SK-N-SH treated with all-trans-retinoic acid at 6 μM for 48 hours (cell line): ENCODE data around the gene NOC4L.

Source experiments
- ATAC-seq: fragments of 200-7000 bp; cut with Tn5 transposase; 3 replicates; pipeline ENCODE4 v1.9.1; 2020; ENCODE audit warnings: mild to moderate bottlenecking, moderate library complexity
- ARNTL ChIP-seq: fragments of 450-650 bp; formaldehyde crosslinking; IDR thresholded peaks from 2 replicates; pipeline ENCODE4 v1.5.0; 2020; ENCODE audit warnings: low read depth, mild to moderate bottlenecking, moderate library complexity, borderline replicate concordance
- BACH2 ChIP-seq: fragments of 250-450 bp; sonication (Bioruptor Pico); IDR thresholded peaks from 2 replicates; pipeline ENCODE4 v1.9.0; 2021; ENCODE audit warnings: mild to moderate bottlenecking, borderline replicate concordance
- CSDC2 ChIP-seq: fragments of 250-450 bp; sonication (Bioruptor Pico); IDR thresholded peaks from 2 replicates; pipeline ENCODE4 v1.5.0; 2020; ENCODE audit warnings: mild to moderate bottlenecking, moderate library complexity
- ESRRG ChIP-seq: fragments of 250-450 bp; sonication (Bioruptor Pico); IDR thresholded peaks from 2 replicates; pipeline ENCODE4 v1.6.1; 2021; ENCODE audit warnings: mild to moderate bottlenecking
- GLIS3 ChIP-seq: fragments of 250-450 bp; sonication (Bioruptor Pico); IDR thresholded peaks from 2 replicates; pipeline ENCODE4 v1.5.0; 2020; ENCODE audit warnings: mild to moderate bottlenecking, moderate library complexity
- ISL1 ChIP-seq: fragments of 250-450 bp; sonication (Bioruptor Pico); IDR thresholded peaks from 2 replicates; pipeline ENCODE4 v2.1.2; 2022; ENCODE audit warnings: mild to moderate bottlenecking, moderate library complexity
- OSR1 ChIP-seq: fragments of 250-450 bp; sonication (Bioruptor Pico); IDR thresholded peaks from 2 replicates; pipeline ENCODE4 v1.8.0; 2022; ENCODE audit warnings: moderate library complexity, mild to moderate bottlenecking, inconsistent platforms
- PPARA ChIP-seq: fragments of 250-450 bp; sonication (Bioruptor Pico); IDR thresholded peaks from 2 replicates; pipeline ENCODE4 v1.5.0; 2020; ENCODE audit warnings: mild to moderate bottlenecking, borderline replicate concordance
- RARB ChIP-seq: fragments of 250-450 bp; sonication (Bioruptor Pico); IDR thresholded peaks from 2 replicates; pipeline ENCODE4 v1.8.0; 2021; ENCODE audit warnings: mild to moderate bottlenecking, moderate library complexity
- SNAI2 ChIP-seq: fragments of 250-450 bp; sonication (Bioruptor Pico); IDR thresholded peaks from 2 replicates; pipeline ENCODE4 v1.5.0; 2020; ENCODE audit warnings: mild to moderate bottlenecking, moderate library complexity
- TCF4 ChIP-seq: fragments of 250-450 bp; sonication (Bioruptor Pico); IDR thresholded peaks from 2 replicates; pipeline ENCODE4 v1.8.0; 2021; ENCODE audit warnings: mild to moderate bottlenecking, moderate library complexity, borderline replicate concordance
- TOX ChIP-seq: fragments of 250-450 bp; sonication (Bioruptor Pico); IDR thresholded peaks from 2 replicates; pipeline ENCODE4 v1.8.0; 2021; ENCODE audit warnings: mild to moderate bottlenecking, moderate library complexity, borderline replicate concordance
- ZC3H10 ChIP-seq: fragments of 250-450 bp; sonication (Bioruptor Pico); IDR thresholded peaks from 2 replicates; pipeline ENCODE4 v1.5.1; 2021; ENCODE audit warnings: mild to moderate bottlenecking, moderate library complexity
- ZFP3 ChIP-seq: fragments of 250-450 bp; sonication (Bioruptor Pico); IDR thresholded peaks from 2 replicates; pipeline ENCODE4 v1.5.0; 2020; ENCODE audit warnings: mild to moderate bottlenecking, moderate library complexity
- ZFP30 ChIP-seq: fragments of 450-650 bp; formaldehyde crosslinking; IDR thresholded peaks from 2 replicates; pipeline ENCODE4 v1.5.0; 2022; ENCODE audit warnings: mild to moderate bottlenecking, moderate library complexity
- ZNF565 ChIP-seq: fragments of 450-650 bp; formaldehyde crosslinking; conservative IDR thresholded peaks from 2 replicates; pipeline ENCODE4 v1.5.0; 2020; ENCODE audit warnings: low read depth, mild to moderate bottlenecking, moderate library complexity
- ZNF8 ChIP-seq: fragments of 450-650 bp; formaldehyde crosslinking; IDR thresholded peaks from 2 replicates; pipeline ENCODE4 v1.5.0; 2020; ENCODE audit warnings: mild to moderate bottlenecking, moderate library complexity
- TF ChIP-seq, protein P1 (sequence below): fragments of 250-450 bp; sonication (Bioruptor Pico); IDR thresholded peaks from 2 replicates; pipeline ENCODE4 v1.8.0; 2021; ENCODE audit warnings: low read depth, mild to moderate bottlenecking, moderate library complexity, borderline replicate concordance
- TF ChIP-seq, protein P2 (sequence below): fragments of 250-450 bp; sonication (Bioruptor Pico); IDR thresholded peaks from 2 replicates; pipeline ENCODE4 v1.5.1; 2020; ENCODE audit warnings: low read depth, mild to moderate bottlenecking, moderate library complexity
- TF ChIP-seq, protein P3 (sequence below): fragments of 250-450 bp; sonication (Bioruptor Pico); IDR thresholded peaks from 2 replicates; pipeline ENCODE4 v1.5.0; 2020; ENCODE audit warnings: mild to moderate bottlenecking, moderate library complexity
- TF ChIP-seq, protein P4 (sequence below): fragments of 250-450 bp; sonication (Bioruptor Pico); IDR thresholded peaks from 2 replicates; pipeline ENCODE4 v1.5.1; 2021; ENCODE audit warnings: mild to moderate bottlenecking, moderate library complexity
- TF ChIP-seq, protein P5 (sequence below): fragments of 250-450 bp; sonication (Bioruptor Pico); IDR thresholded peaks from 2 replicates; pipeline ENCODE4 v1.8.0; 2020; ENCODE audit warnings: mild to moderate bottlenecking, moderate library complexity, borderline replicate concordance

Gene NOC4L

DNA sequence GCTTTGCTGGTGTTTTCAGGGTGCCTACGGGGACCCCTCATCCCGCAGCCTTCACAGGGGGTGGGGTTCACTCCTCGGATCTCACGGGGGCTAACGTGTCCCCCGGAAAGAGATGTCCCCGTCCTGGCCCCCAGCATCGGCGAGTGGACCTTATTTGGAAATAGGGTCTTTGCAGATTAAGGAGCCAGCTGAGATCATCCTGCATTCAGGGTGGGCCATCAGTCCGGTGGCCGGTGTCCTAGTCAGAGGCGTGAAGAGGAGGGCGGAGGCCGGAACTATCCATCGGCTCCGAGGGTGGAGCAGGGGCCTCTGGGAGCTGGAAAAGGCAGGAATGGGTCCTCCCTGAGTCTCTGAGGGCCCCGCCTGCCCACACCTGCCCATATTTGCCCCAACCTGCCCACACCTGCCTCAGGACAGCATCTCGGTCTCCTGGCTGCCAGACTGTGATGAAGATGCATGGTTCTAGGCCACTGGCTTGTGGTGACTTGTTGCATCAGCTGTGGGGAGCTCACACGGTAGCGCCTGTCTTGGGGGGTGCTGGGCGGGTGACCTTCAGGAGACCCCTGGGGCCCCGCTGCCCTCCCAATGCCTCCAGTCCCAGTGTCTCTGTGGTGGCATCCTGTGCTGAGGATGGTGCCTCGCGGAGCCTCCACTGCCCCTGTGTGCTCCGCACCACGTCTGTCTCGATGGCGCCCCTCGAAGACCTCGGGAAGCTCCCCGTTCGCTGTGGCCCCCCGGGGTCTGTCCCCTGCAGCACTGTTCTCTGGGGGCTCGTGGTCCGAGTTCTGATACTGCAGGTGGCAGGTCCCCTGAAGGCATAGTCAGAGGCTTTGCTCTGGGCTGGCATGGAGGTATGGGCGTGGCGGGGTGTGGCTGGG is 14.7 kb downstream of the NOC4L start:
- no peak for ATAC-seq
- no peak for TF ChIP-seq PPARA (CRISPR knock-in tag)
- no peak for TF ChIP-seq TOX (CRISPR knock-in tag)
- TF ChIP-seq, protein P1, sequence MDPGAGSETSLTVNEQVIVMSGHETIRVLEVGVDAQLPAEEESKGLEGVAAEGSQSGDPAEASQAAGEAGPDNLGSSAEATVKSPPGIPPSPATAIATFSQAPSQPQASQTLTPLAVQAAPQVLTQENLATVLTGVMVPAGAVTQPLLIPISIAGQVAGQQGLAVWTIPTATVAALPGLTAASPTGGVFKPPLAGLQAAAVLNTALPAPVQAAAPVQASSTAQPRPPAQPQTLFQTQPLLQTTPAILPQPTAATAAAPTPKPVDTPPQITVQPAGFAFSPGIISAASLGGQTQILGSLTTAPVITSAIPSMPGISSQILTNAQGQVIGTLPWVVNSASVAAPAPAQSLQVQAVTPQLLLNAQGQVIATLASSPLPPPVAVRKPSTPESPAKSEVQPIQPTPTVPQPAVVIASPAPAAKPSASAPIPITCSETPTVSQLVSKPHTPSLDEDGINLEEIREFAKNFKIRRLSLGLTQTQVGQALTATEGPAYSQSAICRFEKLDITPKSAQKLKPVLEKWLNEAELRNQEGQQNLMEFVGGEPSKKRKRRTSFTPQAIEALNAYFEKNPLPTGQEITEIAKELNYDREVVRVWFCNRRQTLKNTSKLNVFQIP (CRISPR knock-in tag), result no peak
- no peak for TF ChIP-seq CSDC2
- no peak for TF ChIP-seq ESRRG (CRISPR knock-in tag)
- no peak for TF ChIP-seq ZC3H10 (CRISPR knock-in tag)
- TF ChIP-seq, protein P2, sequence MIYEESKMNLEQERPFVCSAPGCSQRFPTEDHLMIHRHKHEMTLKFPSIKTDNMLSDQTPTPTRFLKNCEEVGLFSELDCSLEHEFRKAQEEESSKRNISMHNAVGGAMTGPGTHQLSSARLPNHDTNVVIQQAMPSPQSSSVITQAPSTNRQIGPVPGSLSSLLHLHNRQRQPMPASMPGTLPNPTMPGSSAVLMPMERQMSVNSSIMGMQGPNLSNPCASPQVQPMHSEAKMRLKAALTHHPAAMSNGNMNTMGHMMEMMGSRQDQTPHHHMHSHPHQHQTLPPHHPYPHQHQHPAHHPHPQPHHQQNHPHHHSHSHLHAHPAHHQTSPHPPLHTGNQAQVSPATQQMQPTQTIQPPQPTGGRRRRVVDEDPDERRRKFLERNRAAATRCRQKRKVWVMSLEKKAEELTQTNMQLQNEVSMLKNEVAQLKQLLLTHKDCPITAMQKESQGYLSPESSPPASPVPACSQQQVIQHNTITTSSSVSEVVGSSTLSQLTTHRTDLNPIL (CRISPR knock-in tag), result no peak

DNA sequence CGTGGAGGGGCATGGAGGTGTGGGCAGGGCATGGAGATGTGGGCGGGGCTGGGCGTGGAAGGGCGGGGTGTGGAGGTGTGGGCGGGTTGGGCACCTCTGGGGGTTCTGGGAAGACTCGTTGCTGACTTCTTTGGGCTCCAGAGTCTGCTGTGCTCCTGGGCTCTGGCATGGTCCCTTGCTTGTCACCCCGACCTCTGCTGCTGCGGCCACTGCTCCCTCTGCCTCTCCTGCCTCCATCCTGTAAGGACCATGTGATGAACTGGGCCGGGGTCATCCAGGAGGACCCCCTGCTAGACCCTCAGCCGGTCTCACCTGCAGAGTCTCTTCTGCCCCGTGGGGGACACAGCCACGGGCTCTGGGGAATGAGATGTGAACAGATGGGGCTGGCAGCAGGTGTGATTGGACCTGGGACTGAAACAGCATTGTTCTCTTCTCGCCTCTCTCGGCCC is 15.3 kb downstream of the NOC4L start:
- no peak for ATAC-seq
- TF ChIP-seq SNAI2, result no peak
- no peak for TF ChIP-seq RARB (CRISPR knock-in tag)
- no peak for TF ChIP-seq ZFP3 (CRISPR knock-in tag)
- TF ChIP-seq ZFP30 (CRISPR knock-in tag), result no peak
- TF ChIP-seq TOX (CRISPR knock-in tag), result no peak
- TF ChIP-seq, protein P1 (CRISPR knock-in tag), result no peak
- TF ChIP-seq, protein P3, sequence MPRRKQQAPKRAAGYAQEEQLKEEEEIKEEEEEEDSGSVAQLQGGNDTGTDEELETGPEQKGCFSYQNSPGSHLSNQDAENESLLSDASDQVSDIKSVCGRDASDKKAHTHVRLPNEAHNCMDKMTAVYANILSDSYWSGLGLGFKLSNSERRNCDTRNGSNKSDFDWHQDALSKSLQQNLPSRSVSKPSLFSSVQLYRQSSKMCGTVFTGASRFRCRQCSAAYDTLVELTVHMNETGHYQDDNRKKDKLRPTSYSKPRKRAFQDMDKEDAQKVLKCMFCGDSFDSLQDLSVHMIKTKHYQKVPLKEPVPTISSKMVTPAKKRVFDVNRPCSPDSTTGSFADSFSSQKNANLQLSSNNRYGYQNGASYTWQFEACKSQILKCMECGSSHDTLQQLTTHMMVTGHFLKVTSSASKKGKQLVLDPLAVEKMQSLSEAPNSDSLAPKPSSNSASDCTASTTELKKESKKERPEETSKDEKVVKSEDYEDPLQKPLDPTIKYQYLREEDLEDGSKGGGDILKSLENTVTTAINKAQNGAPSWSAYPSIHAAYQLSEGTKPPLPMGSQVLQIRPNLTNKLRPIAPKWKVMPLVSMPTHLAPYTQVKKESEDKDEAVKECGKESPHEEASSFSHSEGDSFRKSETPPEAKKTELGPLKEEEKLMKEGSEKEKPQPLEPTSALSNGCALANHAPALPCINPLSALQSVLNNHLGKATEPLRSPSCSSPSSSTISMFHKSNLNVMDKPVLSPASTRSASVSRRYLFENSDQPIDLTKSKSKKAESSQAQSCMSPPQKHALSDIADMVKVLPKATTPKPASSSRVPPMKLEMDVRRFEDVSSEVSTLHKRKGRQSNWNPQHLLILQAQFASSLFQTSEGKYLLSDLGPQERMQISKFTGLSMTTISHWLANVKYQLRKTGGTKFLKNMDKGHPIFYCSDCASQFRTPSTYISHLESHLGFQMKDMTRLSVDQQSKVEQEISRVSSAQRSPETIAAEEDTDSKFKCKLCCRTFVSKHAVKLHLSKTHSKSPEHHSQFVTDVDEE (CRISPR knock-in tag), result no peak
- TF ChIP-seq ZNF565 (CRISPR knock-in tag), result no peak
- TF ChIP-seq, protein P2 (CRISPR knock-in tag), result no peak
- no peak for TF ChIP-seq ZC3H10 (CRISPR knock-in tag)
- no peak for TF ChIP-seq BACH2 (CRISPR knock-in tag)
- no peak for TF ChIP-seq ARNTL
- TF ChIP-seq, protein P4, sequence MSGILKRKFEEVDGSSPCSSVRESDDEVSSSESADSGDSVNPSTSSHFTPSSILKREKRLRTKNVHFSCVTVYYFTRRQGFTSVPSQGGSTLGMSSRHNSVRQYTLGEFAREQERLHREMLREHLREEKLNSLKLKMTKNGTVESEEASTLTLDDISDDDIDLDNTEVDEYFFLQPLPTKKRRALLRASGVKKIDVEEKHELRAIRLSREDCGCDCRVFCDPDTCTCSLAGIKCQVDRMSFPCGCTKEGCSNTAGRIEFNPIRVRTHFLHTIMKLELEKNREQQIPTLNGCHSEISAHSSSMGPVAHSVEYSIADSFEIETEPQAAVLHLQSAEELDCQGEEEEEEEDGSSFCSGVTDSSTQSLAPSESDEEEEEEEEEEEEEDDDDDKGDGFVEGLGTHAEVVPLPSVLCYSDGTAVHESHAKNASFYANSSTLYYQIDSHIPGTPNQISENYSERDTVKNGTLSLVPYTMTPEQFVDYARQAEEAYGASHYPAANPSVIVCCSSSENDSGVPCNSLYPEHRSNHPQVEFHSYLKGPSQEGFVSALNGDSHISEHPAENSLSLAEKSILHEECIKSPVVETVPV, result no peak
- TF ChIP-seq ESRRG (CRISPR knock-in tag), result no peak
- no peak for TF ChIP-seq OSR1
- TF ChIP-seq CSDC2, result no peak

DNA sequence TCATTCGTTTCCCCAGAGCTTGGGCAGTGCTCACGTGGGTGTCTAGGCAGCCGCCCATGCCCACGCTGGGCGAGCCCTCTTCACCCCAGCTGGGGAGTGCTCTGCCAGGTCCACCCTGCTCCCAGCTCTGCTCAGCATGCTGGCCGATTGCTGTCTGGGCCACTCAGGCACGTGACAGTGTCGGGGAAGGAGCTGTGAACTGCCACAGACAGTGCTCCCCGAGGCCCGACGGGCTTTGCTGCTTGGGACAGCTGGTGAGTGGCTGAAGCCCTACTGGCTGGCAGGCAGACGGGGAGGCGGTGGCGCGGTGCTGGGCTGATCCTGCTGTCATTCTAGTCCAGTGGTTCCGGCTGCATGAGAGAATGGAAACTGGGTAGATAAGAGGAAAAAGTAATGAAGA is 15.8 kb downstream of the NOC4L start:
- TF ChIP-seq TOX (CRISPR knock-in tag) (no peak), ZFP3 (CRISPR knock-in tag) (no peak), GLIS3 (CRISPR knock-in tag) (no peak), ISL1 (CRISPR knock-in tag) (no peak), OSR1 (no peak), ZNF565 (CRISPR knock-in tag) (no peak), RARB (CRISPR knock-in tag) (no peak), ZNF8 (CRISPR knock-in tag) (no peak), ZC3H10 (CRISPR knock-in tag) (no peak), TCF4 (CRISPR knock-in tag) (no peak)
- TF ChIP-seq, protein P5, sequence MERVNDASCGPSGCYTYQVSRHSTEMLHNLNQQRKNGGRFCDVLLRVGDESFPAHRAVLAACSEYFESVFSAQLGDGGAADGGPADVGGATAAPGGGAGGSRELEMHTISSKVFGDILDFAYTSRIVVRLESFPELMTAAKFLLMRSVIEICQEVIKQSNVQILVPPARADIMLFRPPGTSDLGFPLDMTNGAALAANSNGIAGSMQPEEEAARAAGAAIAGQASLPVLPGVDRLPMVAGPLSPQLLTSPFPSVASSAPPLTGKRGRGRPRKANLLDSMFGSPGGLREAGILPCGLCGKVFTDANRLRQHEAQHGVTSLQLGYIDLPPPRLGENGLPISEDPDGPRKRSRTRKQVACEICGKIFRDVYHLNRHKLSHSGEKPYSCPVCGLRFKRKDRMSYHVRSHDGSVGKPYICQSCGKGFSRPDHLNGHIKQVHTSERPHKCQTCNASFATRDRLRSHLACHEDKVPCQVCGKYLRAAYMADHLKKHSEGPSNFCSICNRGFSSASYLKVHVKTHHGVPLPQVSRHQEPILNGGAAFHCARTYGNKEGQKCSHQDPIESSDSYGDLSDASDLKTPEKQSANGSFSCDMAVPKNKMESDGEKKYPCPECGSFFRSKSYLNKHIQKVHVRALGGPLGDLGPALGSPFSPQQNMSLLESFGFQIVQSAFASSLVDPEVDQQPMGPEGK (CRISPR knock-in tag), result no peak
- TF ChIP-seq, protein P2 (CRISPR knock-in tag), result no peak
- no peak for ATAC-seq
